ENCODE measurements around the gene MLYCD. TPM values are rescaled to one million over a fixed set of nuclear protein-coding genes. Genes with fewer than 3 reads are reported as not detected.
"Not testable (repeated sequence)": the region's sequence is repeated elsewhere in the genome, so short reads cannot be mapped to it uniquely, and the experiment has no call there.

Gene MLYCD
- total and polyA plus RNA-seq, 2 donors from 2014 or later: 8.8 to 9.1 TPM

- no peaks in the 10 kb centered on the region for H3K4me1 ChIP-seq (ENCODE audit: control insufficient read depth in 2 of 3, insufficient read depth in 2 of 3, low read depth in 1 of 3, low read length in 3 of 3)
- FAIRE-seq (no peak), DNase-seq (no peak)
- no peak overlapping the region for H3K27ac ChIP-seq (ENCODE audit: low read depth in 2 of 2, low read length in 2 of 2)
- intact Hi-C loops (cut with DNase I): no loop called here
- no peaks in the 10 kb centered on the region for H3K9me3 ChIP-seq (ENCODE audit: control insufficient read depth in 2 of 3, insufficient read depth in 1 of 3, low read length in 3 of 3)
- no peak overlapping the region for H3K9ac ChIP-seq (ENCODE audit: low read length in 3 of 3)
- no peak for TF ChIP-seq CTCF (IDR thresholded peaks at IDR 0.05; ENCODE audit: borderline replicate concordance, extremely low read depth, insufficient read depth)
- H3K36me3 ChIP-seq (ENCODE audit: control insufficient read depth in 2 of 3, insufficient read depth in 3 of 3, low read length in 3 of 3): no peaks in the 10 kb centered on the region
- H3K4me3 ChIP-seq (ENCODE audit: low read length in 3 of 3): no peak overlapping the region
- H3K27me3 ChIP-seq (ENCODE audit: control insufficient read depth, insufficient read depth, low read length): no peaks in the 10 kb centered on the region
Measured at GRCh38 chr16:83940630-83941378, 41.9 kb downstream of the MLYCD start.

DNA sequence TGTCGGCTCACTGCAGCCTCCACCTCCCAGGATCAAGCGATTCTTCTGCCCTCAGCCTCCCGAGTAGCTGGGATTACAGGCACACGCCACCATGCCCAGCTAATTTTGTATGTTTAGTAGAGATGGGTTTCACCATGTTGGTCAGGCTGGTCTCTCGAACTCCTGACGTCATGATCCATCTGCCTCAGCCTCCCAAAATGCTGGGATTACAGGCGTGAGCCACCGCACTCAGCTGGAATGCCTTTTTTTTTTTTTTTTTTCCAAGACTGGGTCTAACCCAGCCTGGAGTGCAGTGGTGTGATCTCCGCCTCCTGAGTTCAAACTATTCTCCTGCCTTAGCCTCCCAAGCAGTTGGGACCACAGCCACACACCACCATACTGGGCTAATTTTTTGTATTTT lies 42.6 kb downstream of the MLYCD start:
- H3K9ac ChIP-seq (ENCODE audit: low read length in 3 of 3); H3K36me3 ChIP-seq (ENCODE audit: control insufficient read depth in 2 of 3, insufficient read depth in 3 of 3, low read length in 3 of 3); H3K9me3 ChIP-seq (ENCODE audit: control insufficient read depth in 2 of 3, insufficient read depth in 1 of 3, low read length in 3 of 3); intact Hi-C loops (cut with DNase I); H3K27ac ChIP-seq (ENCODE audit: low read depth in 2 of 2, low read length in 2 of 2); H3K27me3 ChIP-seq (ENCODE audit: control insufficient read depth, insufficient read depth, low read length); H3K4me1 ChIP-seq (ENCODE audit: control insufficient read depth in 2 of 3, insufficient read depth in 2 of 3, low read depth in 1 of 3, low read length in 3 of 3); DNase-seq; H3K4me3 ChIP-seq (ENCODE audit: low read length in 3 of 3); FAIRE-seq: not testable (repeated sequence)

- no peaks in the 10 kb centered on the region for H3K4me1 ChIP-seq (ENCODE audit: control insufficient read depth in 2 of 3, insufficient read depth in 2 of 3, low read depth in 1 of 3, low read length in 3 of 3)
- intact Hi-C loops (cut with DNase I): no loop called here
- FAIRE-seq (no peak), DNase-seq (peak in 1 of 5 donors; percentile 69)
- H3K27me3 ChIP-seq (ENCODE audit: control insufficient read depth, insufficient read depth, low read length): no peaks in the 10 kb centered on the region
- H3K9ac ChIP-seq (ENCODE audit: low read length in 3 of 3): no peak overlapping the region
- no peak for TF ChIP-seq CTCF (IDR thresholded peaks at IDR 0.05; ENCODE audit: borderline replicate concordance, extremely low read depth, insufficient read depth)
- H3K27ac ChIP-seq (ENCODE audit: low read depth in 2 of 2, low read length in 2 of 2): no peak overlapping the region
- no peak overlapping the region for H3K4me3 ChIP-seq (ENCODE audit: low read length in 3 of 3)
- H3K36me3 ChIP-seq (ENCODE audit: control insufficient read depth in 2 of 3, insufficient read depth in 3 of 3, low read length in 3 of 3): no peaks in the 10 kb centered on the region
- H3K9me3 ChIP-seq (ENCODE audit: control insufficient read depth in 2 of 3, insufficient read depth in 1 of 3, low read length in 3 of 3): no peaks in the 10 kb centered on the region
Measured at GRCh38 chr16:83942074-83942473, 43.2 kb downstream of the MLYCD start.

DNA sequence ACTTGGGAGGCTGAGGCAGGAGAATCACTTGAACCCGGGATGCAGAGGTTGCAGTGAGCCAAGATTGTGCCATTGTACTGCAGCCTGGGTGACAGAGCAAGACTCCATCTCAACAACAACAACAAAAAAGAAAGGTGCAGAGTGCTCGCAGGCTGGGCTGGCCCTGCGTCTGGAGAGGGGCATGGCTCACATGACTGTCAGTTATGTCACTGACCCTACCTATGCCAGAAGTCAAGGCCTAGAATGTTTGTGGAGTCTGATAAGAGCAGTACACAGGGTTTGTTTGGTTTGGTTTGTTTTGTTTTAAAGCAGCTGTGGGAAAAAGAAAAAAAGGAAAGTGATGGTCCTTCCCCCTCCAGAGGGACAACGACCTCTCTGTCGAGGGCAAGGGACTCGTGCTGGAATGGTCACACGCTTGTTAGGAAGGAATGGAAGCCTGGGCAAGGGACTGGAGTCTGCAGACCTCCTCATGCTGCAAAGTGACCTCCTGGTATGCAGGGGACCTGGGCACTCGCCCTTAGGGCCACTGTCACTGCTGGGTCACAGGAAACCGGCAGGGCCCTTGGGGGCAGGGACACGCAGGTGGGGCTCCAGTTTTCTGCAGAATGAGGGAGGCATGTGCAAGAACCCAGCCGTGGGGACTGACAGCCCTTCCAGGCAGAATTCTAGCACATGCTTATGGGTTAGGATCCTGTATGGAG lies 44.0 kb downstream of the MLYCD start:
- FAIRE-seq (no peak), DNase-seq (no peak)
- no peak overlapping the region for H3K27ac ChIP-seq (ENCODE audit: low read depth in 2 of 2, low read length in 2 of 2)

More for the DNA sequence above, 44.0 kb downstream of the MLYCD start:
- no peak for TF ChIP-seq CTCF (IDR thresholded peaks at IDR 0.05; ENCODE audit: borderline replicate concordance, extremely low read depth, insufficient read depth)
- Histone ChIP-seq H3K4me3 (ENCODE audit: low read length in 3 of 3) (no peak overlapping the region), H3K36me3 (ENCODE audit: control insufficient read depth in 2 of 3, insufficient read depth in 3 of 3, low read length in 3 of 3) (no peaks in the 10 kb centered on the region), H3K9me3 (ENCODE audit: control insufficient read depth in 2 of 3, insufficient read depth in 1 of 3, low read length in 3 of 3) (no peaks in the 10 kb centered on the region), H3K4me1 (ENCODE audit: control insufficient read depth in 2 of 3, insufficient read depth in 2 of 3, low read depth in 1 of 3, low read length in 3 of 3) (no peaks in the 10 kb centered on the region), H3K27me3 (ENCODE audit: control insufficient read depth, insufficient read depth, low read length) (no peaks in the 10 kb centered on the region), H3K9ac (ENCODE audit: low read length in 3 of 3) (no peak overlapping the region)
- intact Hi-C loops (cut with DNase I): no loop called here

All from kidney (tissue), 14 donors.